ENCODE measurements around the gene TSTD2. TPM values are rescaled to one million over a fixed set of nuclear protein-coding genes. Genes with fewer than 3 reads are reported as not detected.

Gene TSTD2
- polyA plus RNA-seq (2013, experiment 1 of 2; ENCODE audit: insufficient read length) = 17.5 TPM
- 16.1 TPM for polyA plus RNA-seq (2013, experiment 2 of 2; ENCODE audit: insufficient read length)

DNA sequence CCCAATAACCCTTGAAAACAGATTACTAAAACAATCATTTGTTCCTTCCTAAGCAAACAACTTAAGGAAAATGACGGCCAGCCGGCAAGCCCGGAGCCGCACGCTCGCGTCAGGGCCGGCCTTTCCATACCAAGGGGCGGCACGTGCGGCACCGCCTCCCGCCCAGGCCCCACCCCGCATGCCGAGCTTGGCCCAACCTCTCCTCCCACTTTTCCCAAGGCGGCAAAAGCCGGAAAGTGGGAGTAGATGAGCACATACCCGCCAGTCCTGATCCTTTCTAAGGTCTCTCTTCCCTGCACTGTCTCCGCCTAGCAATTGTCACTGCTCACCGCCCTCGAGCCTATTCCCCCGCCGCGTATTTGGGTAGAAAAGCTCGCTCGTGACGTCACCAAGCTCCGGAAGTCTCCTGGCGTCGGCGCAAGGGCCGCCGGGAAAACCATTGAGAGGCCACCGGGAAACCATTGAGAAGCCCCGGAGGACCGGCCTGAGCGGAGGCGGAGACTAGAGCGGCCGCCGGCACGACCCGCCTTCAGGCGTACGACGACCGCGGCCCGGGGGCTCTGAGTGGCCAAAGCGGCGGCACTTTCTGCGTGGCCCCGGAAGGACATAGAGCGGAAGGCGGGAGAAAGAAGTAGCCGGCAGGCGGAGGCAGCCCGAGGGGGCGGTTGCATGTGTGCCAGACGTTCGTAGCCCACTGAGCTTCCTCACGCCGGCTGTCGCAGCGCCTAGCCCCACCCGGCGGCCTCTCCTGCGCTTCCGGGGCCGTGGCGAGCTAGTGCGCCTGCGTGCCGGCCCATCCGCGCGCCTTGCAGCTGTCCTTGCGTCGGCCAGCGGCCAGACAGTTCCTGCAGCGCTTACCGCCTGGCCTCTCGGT, at the start of gene TSTD2, which contains the start of gene NCBP1:
Gene TSTD2, minus strand, starts transcription at position 384 of the 874 bp plus-strand sequence. CDS start 5,806 bp downstream, outside the sequence.
Gene NCBP1, plus strand, starts transcription at position 837 of the 874 bp plus-strand sequence. CDS start 61 bp downstream, outside the sequence.
- peak; percentile 99 for DNase-seq

DNA sequence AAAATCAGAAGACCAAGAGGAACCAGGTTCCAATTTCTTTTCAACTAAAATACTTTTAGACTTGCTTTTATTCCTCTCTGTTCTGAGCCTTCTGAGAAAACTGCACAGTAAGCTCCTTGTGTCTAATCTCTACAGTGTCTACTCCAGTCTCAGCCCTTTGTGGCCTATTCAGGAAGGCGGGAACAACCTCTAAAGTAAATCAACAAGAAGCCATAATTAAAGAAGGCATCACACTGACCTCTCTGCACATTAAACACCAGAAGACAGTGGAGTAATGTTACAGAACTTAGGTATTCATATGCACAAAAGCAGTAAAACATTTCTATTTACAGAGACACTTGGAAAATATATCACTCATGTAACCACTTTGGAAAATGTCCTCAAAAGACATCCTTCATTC, 49.1 kb upstream of the TSTD2 start:
- no peak for DNase-seq

- DNase-seq = no peak
These were observed 42.5 kb upstream of the TSTD2 start for GRCh38 chr9:97675655-97676054.

DNA sequence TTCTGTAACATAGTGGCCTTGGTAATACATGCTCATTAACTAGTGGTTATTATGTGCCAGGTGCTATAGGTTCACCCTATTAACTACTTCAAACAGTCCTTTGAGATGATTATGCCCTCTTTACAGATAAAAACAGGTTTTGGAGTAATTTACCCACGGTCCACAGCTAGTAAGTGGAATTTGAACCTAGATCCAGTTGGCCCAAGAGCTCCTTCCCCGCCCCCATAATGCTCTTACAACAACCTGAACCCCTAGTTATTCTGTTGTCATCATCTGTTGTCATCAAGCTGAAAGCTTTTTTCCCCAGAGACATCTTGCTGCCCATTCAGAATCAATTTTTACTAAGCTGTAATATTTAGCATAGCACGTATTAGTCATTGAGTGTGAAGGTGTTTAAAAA, 40.8 kb upstream of the TSTD2 start:
- no peak for DNase-seq

DNA sequence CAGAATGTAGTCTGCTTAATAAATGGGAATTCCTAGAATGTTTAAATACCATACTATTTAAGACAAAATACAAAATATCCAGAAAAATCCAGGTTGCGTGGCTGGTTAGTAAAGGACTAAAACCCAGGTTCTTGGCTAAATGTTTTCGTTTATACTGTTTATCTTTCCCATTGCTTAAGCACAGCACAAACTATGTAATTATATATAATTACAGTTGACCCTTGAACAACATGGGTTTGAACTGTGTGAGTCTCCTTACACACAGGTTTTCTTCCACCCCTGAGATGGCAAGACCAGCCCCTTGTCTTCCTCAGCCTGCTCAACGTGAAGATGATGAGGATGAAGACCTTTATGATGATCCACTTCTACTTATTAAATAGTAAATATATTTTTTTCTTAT, 39.2 kb upstream of the TSTD2 start:
- DNase-seq = no peak

DNA sequence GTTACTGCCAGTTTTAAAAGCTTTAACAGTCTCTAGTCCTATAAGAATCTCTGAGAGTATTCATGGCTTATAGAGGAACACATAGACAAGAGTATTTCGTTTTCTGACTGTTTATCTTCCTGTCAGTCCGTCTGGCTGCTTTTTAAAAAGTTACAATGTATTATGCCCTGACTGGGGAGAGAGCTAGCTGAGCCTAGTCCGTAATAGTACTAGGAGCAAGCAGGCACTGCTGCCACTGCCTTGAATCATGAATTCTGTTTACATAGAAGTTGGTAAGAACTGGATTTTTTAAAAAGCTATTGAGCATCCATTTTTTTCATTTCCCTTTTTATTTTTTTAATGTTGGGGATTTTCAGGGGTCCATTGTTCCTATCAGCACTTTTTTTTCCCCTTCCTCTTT, 37.4 kb upstream of the TSTD2 start:
- no peak for DNase-seq

- DNase-seq = no peak
These were observed 35.3 kb upstream of the TSTD2 start for GRCh38 chr9:97668485-97668884.

DNA sequence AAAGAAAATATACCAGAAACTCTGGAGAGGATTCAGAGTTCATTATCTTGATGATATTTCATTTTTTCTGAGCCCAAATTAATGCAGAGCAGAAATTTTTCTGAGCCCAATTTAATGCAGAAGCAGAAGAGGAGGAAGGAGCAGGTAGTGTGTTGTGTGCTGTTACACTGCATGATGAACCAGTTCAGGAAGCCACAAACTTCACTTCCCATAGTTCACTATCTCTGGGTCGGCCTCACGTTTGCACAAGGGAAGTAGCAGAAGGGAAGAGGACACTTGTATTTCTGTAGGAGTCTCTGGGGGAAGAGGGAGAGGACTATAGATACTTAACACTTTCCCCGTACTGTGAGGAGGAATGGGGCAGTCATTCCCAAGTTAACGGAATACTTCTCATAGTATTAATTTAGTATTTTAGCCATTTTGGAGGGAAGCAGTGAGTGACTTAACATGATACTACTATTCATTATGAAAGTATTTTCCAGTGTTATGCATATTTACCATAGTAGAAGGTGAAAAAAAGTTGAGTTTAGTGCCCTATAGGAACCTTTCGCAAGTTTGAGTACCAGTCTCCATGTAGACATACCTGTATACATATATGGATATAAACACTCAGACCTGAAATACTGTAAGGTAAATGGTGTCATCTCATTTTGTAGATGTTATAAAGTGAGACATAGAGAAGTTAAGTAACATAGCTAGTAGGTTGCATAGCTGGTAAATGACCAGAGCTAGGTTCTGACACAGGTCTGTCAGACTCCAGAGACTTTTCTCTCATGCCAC, 33.9 kb upstream of the TSTD2 start:
- DNase-seq = no peak

- DNase-seq = no peak
These were observed 32.6 kb upstream of the TSTD2 start for GRCh38 chr9:97665742-97666141.

- no peak for DNase-seq
These were observed 27.7 kb upstream of the TSTD2 start for GRCh38 chr9:97660847-97661246.

DNA sequence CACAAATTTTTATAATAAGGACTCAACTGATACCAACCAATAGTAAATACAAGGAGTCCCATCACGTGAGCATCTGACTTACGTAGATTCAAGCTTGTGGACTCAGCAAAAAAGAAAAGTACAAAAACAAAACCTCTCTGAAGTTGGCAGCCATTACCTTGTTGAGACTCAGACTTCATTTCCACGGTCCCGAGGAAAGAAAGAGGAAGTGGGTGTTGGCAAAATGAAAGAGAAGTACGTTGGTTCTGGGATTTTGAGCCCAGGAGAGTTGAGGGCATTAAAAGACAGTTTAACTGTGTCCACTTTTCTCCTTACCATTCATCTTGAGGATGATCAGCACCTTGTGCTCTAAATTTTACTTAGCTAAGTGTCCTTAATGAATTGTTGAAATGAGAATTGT, 27.2 kb upstream of the TSTD2 start:
- no peak for DNase-seq

- DNase-seq = no peak
These were observed 26.6 kb upstream of the TSTD2 start for GRCh38 chr9:97659771-97660170.

DNA sequence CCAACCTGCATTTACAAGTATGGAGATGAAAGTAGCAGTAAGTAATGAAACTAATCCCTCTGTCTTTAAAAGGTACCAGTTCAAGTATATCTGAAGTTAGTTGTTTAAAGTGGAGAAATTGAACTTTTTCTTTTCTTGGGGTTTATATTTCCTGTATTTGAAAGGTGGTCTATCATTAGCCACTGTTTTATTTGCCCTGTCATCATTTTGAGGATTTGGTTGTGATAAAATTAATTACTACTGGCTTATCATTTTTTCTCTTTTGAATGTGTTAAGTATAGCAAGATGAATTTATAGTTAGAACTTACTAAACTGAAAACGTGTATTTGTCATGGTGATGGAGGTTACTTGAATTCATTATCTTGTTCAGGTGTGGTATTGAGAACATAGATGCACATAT, 25.5 kb upstream of the TSTD2 start:
- DNase-seq = no peak

DNA sequence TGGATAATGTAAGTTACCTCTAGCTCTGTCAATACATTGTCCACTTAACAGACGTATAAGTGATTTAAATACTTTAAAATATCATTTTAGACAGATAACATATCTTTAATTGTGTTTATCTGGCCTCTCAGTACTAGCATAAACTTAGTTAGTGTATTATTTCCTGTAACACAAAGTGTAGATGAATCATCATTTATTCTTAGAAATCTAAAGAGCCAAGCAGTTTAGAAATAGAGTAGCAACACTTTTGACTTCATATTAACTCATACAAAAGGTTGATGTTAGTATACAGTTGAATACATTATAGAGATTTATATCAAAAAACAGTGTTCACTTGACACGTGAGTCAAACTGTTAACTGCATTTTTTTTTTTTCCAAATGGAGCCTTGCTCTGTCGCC, 18.5 kb upstream of the TSTD2 start:
- no peak for DNase-seq

DNA sequence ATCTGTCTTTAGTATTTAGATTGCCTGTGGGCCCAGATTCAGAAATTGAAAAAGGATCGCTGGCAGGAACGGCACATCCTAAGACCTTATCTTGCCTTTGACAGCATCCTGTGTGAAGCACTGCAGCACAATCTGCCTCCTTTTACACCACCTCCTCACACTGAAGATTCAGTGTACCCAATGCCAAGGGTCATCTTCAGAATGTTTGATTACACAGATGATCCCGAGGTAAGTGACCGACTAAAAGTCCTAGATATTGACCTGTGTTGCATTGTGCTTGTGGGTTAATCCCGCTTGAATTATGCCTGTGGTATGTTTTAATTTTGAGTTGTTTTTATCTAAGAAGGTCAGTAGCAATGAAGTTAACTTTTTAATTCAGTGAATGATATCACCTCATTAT, 14.8 kb upstream of the TSTD2 start:
- no peak for DNase-seq

GRCh38 chr9:97645720-97646119, 12.6 kb upstream of the TSTD2 start:
- no peak for DNase-seq

DNA sequence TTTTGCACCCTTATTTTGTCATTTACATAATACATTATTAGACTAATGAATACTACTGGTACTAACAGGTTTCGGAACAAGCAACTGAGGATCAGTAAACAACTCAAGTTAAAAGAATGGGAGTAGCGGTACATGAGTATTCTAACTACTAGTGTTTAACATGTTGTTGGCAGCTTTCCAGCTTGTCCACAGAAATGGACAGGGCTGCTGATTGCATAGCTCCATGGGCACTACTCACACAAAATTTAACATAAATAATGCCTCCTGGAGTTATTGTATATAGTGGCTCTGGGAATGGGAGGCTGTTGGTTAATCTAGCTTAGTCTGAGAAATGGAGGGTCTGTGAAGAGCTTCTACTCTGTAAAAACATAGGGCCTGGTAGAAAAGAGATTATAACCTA, 7.2 kb upstream of the TSTD2 start:
- no peak for DNase-seq

GRCh38 chr9:97638666-97639065, 5.5 kb upstream of the TSTD2 start:
- DNase-seq = no peak

DNA sequence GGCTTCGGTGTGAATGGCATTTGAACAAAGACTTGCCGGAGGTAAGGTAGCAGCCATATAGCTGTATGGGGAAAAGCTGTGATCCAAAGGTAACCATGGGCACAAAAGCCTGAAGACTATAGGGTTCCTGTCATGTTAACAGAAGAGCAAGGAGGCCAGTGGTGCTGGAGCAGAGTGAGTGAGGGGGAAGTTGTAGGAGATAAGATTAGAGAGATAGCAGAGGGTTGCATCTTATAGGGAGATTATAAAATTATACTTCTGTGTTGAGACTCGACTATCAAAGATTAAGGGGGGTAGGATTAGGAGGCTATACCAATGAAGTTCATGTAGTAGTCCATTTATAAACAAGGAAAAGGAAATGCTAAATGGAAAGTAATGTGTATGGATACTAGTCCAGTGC, 3.7 kb upstream of the TSTD2 start:
- DNase-seq = no peak

DNA sequence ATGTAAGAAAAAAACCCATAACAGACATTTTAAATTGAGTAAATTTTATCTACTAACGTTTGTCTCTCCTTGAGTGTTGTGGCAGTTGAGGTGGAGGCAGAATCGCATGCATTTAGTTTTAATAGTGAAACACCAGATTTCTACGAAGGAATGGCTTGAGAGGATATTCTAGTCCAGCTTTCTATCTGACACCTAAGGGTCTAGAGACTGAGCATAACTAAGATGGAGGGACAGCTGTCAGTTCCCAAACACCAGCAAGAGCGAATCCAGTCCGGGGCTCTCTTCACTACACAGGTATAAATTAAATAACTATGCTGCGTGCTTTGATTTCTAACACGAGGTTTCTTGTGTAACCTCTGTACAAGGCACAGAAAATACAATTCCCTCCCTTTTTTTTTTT, 1.9 kb upstream of the TSTD2 start:
- DNase-seq = no peak

DNA sequence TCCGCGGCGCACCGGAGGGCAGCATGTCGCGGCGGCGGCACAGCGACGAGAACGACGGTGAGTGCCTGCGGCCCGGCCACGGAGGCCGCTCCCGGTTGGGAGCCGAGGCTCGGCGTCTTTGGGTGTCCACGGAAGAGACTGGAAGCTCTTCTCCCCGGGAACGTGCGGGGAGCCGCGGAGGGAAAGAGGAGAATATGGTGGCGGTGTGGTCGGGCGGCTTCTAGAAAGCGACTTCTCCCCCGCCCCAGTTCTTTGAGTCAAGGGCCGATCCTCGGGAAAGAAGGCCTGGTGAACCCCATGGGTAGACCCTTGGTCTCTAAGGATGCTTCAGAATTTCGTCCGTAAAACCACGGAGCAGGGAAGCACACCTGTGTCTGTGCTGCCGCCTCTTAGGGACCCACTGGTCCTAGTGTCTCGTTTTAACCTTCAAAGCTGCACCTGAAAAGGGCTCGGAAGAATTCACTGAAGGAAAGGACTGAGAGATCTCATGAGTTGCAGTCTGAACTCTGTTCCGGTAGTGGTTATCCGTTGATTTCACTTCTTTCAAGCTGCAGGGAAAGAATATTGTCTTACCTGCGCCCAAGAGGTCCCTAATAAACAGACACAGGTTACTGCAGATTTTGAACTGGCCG, 807 bp upstream of the TSTD2 start:
- no peak for DNase-seq

GRCh38 chr9:97632248-97632984, 752 bp downstream of the TSTD2 start:
- DNase-seq = no peak
